GM12878 (cell line): ENCODE data around the gene TTI1.

ENCODE experiments used
- CTCF ChIP-seq, 3 experiments: IDR thresholded peaks in 2 of 3; conservative IDR thresholded peaks in 1 of 3; 2 replicates each; pipeline ENCODE4 v1.5.1; 2011; ENCODE audit warnings: low read depth in 3 of 3, low read length in 3 of 3, mild to moderate bottlenecking in 3 of 3, control low read depth in 2 of 3, moderate library complexity in 2 of 3, inconsistent platforms in 1 of 3, mixed read lengths in 1 of 3; ENCODE audit not compliant: control insufficient read depth in 2 of 3, insufficient read depth in 1 of 3; ENCODE audit errors: extremely low read depth in 1 of 3
- DPF2 ChIP-seq: fragments of 450-650 bp; IDR thresholded peaks from 2 replicates; pipeline ENCODE4 v1.6.1; 2017; ENCODE audit warnings: mild to moderate bottlenecking
- E2F4 ChIP-seq: IDR thresholded peaks from 2 replicates; pipeline ENCODE4 v1.6.1; 2012; ENCODE audit warnings: low read depth, low read length, improper control_type of control experiment
- EGR1 ChIP-seq, 2 experiments: IDR thresholded peaks; 1 replicate in 1 of 2; 2 replicates in 1 of 2; pipeline ENCODE4 v1.6.1; 2011 to 2012; ENCODE audit warnings: low read depth in 2 of 2, low read length in 2 of 2, borderline replicate concordance in 1 of 2, mild to moderate bottlenecking in 1 of 2, moderate library complexity in 1 of 2
- FOS ChIP-seq: IDR thresholded peaks from 3 replicates; pipeline ENCODE4 v1.6.1; 2011; ENCODE audit warnings: borderline replicate concordance; ENCODE audit not compliant: insufficient read length; ENCODE audit errors: extremely low read depth
- RAD21 ChIP-seq: IDR thresholded peaks from 2 replicates; pipeline ENCODE4 v1.6.1; 2011; ENCODE audit warnings: mild to moderate bottlenecking, low read depth, low read length, moderate library complexity; ENCODE audit not compliant: insufficient read depth
- SIN3A ChIP-seq: IDR thresholded peaks from 2 replicates; pipeline ENCODE4 v1.6.1; 2012; ENCODE audit warnings: low read depth, low read length, improper control_type of control experiment
- TAF1 ChIP-seq: IDR thresholded peaks from 2 replicates; pipeline ENCODE4 v1.6.1; 2011; ENCODE audit warnings: mild to moderate bottlenecking, low read depth, low read length, borderline replicate concordance
- ZNF274 ChIP-seq: IDR thresholded peaks from one replicate; pipeline ENCODE4 v1.8.0; 2011; ENCODE audit not compliant: insufficient read length, insufficient read depth

GRCh38 chr20:37984018-37984785 lies 49.1 kb downstream of the TTI1 start:
- TF ChIP-seq TAF1 (no peak), FOS (no peak), E2F4 (no peak), ZNF274 (no peak), DPF2 (no peak), SIN3A (no peak), CTCF (IDR thresholded peaks at IDR 0.05 in 2 of 3, conservative IDR thresholded peaks at IDR 0.05 in 1 of 3; ENCODE audit: control insufficient read depth in 2 of 3, extremely low read depth in 1 of 3, insufficient read depth in 1 of 3, low read depth in 3 of 3, low read length in 3 of 3) (no peak), RAD21 (no peak), EGR1 (IDR thresholded peaks at IDR 0.05; ENCODE audit: borderline replicate concordance in 1 of 2, low read depth in 2 of 2, low read length in 2 of 2) (no peak)
